SK-N-MC (cell line): Measurements from ENCODE around the gene LRRIQ1.

Experiments used
- EZH2 ChIP-seq: fragments of 200-600 bp; sonication (generic); IDR thresholded peaks from one replicate; pipeline ENCODE4 v1.6.1; 2017; ENCODE audit warnings: antibody characterized with exemption
- FOXP2 ChIP-seq: optimal IDR thresholded peaks from 2 replicates; pipeline ENCODE3; 2011; ENCODE audit warnings: mild to moderate bottlenecking, moderate library complexity; ENCODE audit not compliant: insufficient read depth; ENCODE audit errors: extremely low read length, control extremely low read depth
- POLR2AphosphoS5 ChIP-seq: IDR thresholded peaks from 2 replicates; pipeline ENCODE4 v1.6.1; 2012; ENCODE audit warnings: mild to moderate bottlenecking, low read depth, low read length, borderline replicate concordance

DNA sequence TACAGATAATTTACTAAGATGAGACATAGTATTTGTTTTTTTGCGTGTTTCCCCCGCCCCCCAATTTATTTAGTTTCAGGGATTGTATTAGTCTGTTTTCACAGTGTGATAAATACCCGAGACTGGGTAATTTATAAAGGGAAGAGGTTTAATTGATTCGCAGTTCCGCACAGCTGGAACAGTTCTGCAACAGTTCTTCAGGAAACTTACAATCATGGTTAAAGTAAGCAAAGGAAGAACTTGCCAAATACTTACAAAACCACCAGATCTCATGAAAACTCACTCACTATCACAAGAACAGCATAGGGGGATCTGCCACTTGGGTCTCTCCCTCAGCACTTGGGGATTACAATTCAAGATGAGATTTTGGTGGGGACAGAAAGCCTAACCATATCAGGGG lies 48.9 kb downstream of the LRRIQ1 start:
- TF ChIP-seq POLR2AphosphoS5 (no peak), EZH2 (no peak), FOXP2 (no peak)
